Endothelial cell of umbilical vein (primary cell): ENCODE measurements around the gene MRPS21. TPM values are rescaled to one million over a fixed set of nuclear protein-coding genes. Genes with fewer than 3 reads are reported as not detected.
A peak's percentile ranks its signal among the peaks of the same experiment; 100 is the strongest.
"Not testable (repeated sequence)": the region's sequence is repeated elsewhere in the genome, so short reads cannot be mapped to it uniquely, and the experiment has no call there.

ENCODE experiments used
- BruUV-seq: library from RNA; stranded (reverse); fragments of 400-500 nt; replicated peaks from 2 replicates; lab custom pipeline; 2021; lab: Mats Ljungman, UMichigan
- CTCF ChIA-PET: fragments of 300-600, 350-600 bp; sonication (Branson Sonifier 250); formaldehyde crosslinking; loops from one replicate; lab custom pipeline; 2021; ENCODE audit warnings: antibody characterized with exemption, inconsistent platforms; lab: Charles Lee
- POLR2A ChIA-PET: fragments of 300-600, 350-600 bp; sonication (Branson Sonifier 250); formaldehyde crosslinking; loops from one replicate; lab custom pipeline; 2021; ENCODE audit warnings: antibody characterized with exemption, inconsistent platforms; lab: Charles Lee
- DNase-seq: peaks from one replicate; pipeline ENCODE4 v3.0.0-alpha.2; 2011; ENCODE audit warnings: low read depth, low spot score
- FAIRE-seq: peaks from 2 replicates; lab custom pipeline; 2011; peaks lifted over from hg19 to GRCh38; lab: Jason Lieb, UNC
- H2AFZ ChIP-seq: 2 replicates; pipeline ENCODE4 v1.6.0; 2012; ENCODE audit warnings: low read depth, low read length, control low read depth, inconsistent platforms
- H3K27ac ChIP-seq: 2 replicates; pipeline ENCODE4 v1.5.1; 2011; ENCODE audit warnings: low read depth, mild to moderate bottlenecking, control low read depth, low read length, moderate library complexity; ENCODE audit not compliant: insufficient read depth
- H3K27me3 ChIP-seq, 2 experiments: 2 replicates each; pipeline versions ENCODE4 v1.6.0 to v1.6.1; 2011; ENCODE audit warnings: low read length in 2 of 2, mixed read lengths in 1 of 2; ENCODE audit not compliant: control insufficient read depth in 2 of 2, insufficient read depth in 2 of 2
- H3K36me3 ChIP-seq, 2 experiments: 2 replicates in 1 of 2; 3 replicates in 1 of 2; pipeline ENCODE4 v1.5.1; 2011; ENCODE audit warnings: low read length in 2 of 2, mild to moderate bottlenecking in 1 of 2, moderate library complexity in 1 of 2; ENCODE audit not compliant: control insufficient read depth in 2 of 2, insufficient read depth in 2 of 2; ENCODE audit errors: extremely low read depth in 1 of 2
- H3K4me1 ChIP-seq: 3 replicates; pipeline ENCODE4 v1.5.1; 2011; ENCODE audit warnings: mild to moderate bottlenecking, low read length; ENCODE audit not compliant: control insufficient read depth, insufficient read depth; ENCODE audit errors: extremely low read depth
- H3K4me2 ChIP-seq: 2 replicates; pipeline ENCODE4 v1.6.1; 2011; ENCODE audit warnings: low read length, control low read depth, mixed read lengths; ENCODE audit not compliant: insufficient read depth
- H3K4me3 ChIP-seq, 3 experiments: fragments of 200-600 bp in 1 of 3; sonication (generic), shearing (Covaris generic) in 1 of 3; replicated peaks in 1 of 3; 2 replicates each; pipeline ENCODE4 v1.5.1; 2011 to 2016; ENCODE audit warnings: control low read depth in 3 of 3, low read length in 3 of 3, mild to moderate bottlenecking in 2 of 3, inconsistent platforms in 1 of 3, low read depth in 1 of 3, moderate library complexity in 1 of 3; ENCODE audit not compliant: insufficient read depth in 1 of 3
- H3K79me2 ChIP-seq: 2 replicates; pipeline ENCODE4 v1.6.0; 2012; ENCODE audit warnings: low read length, inconsistent platforms; ENCODE audit not compliant: control insufficient read depth, insufficient read depth
- H3K9ac ChIP-seq: replicated peaks from 2 replicates; pipeline ENCODE3; 2011; ENCODE audit warnings: low read length, control low read depth; ENCODE audit not compliant: insufficient read depth; ENCODE audit errors: extremely low read depth
- H3K9me1 ChIP-seq: replicated peaks from 3 replicates; pipeline ENCODE4 v1.6.0; 2011; ENCODE audit warnings: mild to moderate bottlenecking, low read length; ENCODE audit not compliant: control insufficient read depth, insufficient read depth; ENCODE audit errors: extremely low read depth
- H3K9me3 ChIP-seq: replicated peaks from 2 replicates; pipeline ENCODE4 v1.5.1; 2012; ENCODE audit warnings: low read length, inconsistent platforms; ENCODE audit not compliant: control insufficient read depth, insufficient read depth
- H4K20me1 ChIP-seq: replicated peaks from 2 replicates; pipeline ENCODE3; 2011; ENCODE audit warnings: mild to moderate bottlenecking, low read length; ENCODE audit not compliant: control insufficient read depth, insufficient read depth; ENCODE audit errors: extremely low read depth
- EZH2 ChIP-seq: IDR thresholded peaks from 2 replicates; pipeline ENCODE4 v1.6.1; 2012; ENCODE audit warnings: borderline replicate concordance, low read depth, mild to moderate bottlenecking, moderate library complexity, low read length, inconsistent platforms; ENCODE audit not compliant: severe bottlenecking
- MAX ChIP-seq: IDR thresholded peaks from 2 replicates; pipeline ENCODE4 v1.6.1; 2011; ENCODE audit not compliant: insufficient read depth, insufficient read length
- POLR2A ChIP-seq: IDR thresholded peaks from 2 replicates; pipeline ENCODE4 v1.6.1; 2012; ENCODE audit warnings: low read depth, mild to moderate bottlenecking, control low read depth, low read length
- POLR2AphosphoS5 ChIP-seq: IDR thresholded peaks from 2 replicates; pipeline ENCODE4 v1.6.1; 2012; ENCODE audit warnings: low read depth, mild to moderate bottlenecking, control low read depth, low read length, moderate library complexity; ENCODE audit not compliant: insufficient read depth
- dilution Hi-C: fragments of 300-500 bp; cut with MboI; formaldehyde crosslinking; loops from one replicate; pipeline ENCODE4 v1.15.0; 2019; ENCODE audit warnings: low sequenced_read_pairs; ENCODE audit not compliant: extremely low pct_ligation_motif_present
- intact Hi-C: fragments of 100-400 bp; cut with micrococcal nuclease; formaldehyde crosslinking; loops from one replicate; pipeline ENCODE4 v1.10.0; 2022
- polyA plus RNA-seq, 4 experiments: library from polyadenylated mRNA; depleted of rRNA in 3 of 4; stranded (reverse) in 3 of 4; unstranded in 1 of 4; fragments of >200 nt; gene quantifications; 2 replicates each; pipeline versions ENCODE4 v1.2.1 to v1.2.3, GENCODE V29; 2011 to 2012; ENCODE audit warnings: missing spikeins in 1 of 4
- total RNA-seq: library from RNA; stranded (reverse); gene quantifications from 2 replicates; pipeline ENCODE4 v1.2.3, GENCODE V29; 2021

Gene MRPS21
- total and polyA plus RNA-seq, 2 donors (not counting 3 experiments of a cell fraction or from before 2014, with no cell fraction given): 63.1 to 76.7 TPM

- no peaks in the 10 kb centered on the region for H3K27me3 ChIP-seq
- BruUV-seq: no TSS peak
- no peaks in the 10 kb centered on the region for H4K20me1 ChIP-seq
- POLR2A ChIA-PET: no interaction called here
- no peaks in the 10 kb centered on the region for H3K79me2 ChIP-seq
- CTCF ChIA-PET: no interaction called here
- peaks cover 0 to 5% of the 10 kb centered on the region in 2 experiments for H3K36me3 ChIP-seq
- H3K9ac ChIP-seq: no peak overlapping the region
- FAIRE-seq (no peak), DNase-seq (no peak)
- dilution Hi-C loops: no loop called here
- H3K4me1 ChIP-seq: no peaks in the 10 kb centered on the region
- TF ChIP-seq EZH2 (no peak), MAX (no peak), POLR2A (peak; percentile 27)
- intact Hi-C loops: no loop called here
- no peaks in the 10 kb centered on the region for H3K9me3 ChIP-seq
- H3K27ac ChIP-seq: no peak overlapping the region
- no peak overlapping the region for H2AFZ ChIP-seq
- no peak overlapping the region for H3K4me2 ChIP-seq
- H3K4me3 ChIP-seq: no peak overlapping the region
- H3K9me1 ChIP-seq: no peaks in the 10 kb centered on the region
Observed at GRCh38 chr1:150309758-150310508, 16.3 kb downstream of the MRPS21 start.

- CTCF ChIA-PET: no interaction called here
- intact Hi-C loops: no loop called here
- Histone ChIP-seq H3K9me3 (no peaks in the 10 kb centered on the region), H3K4me3 (no peak overlapping the region), H3K9ac (no peak overlapping the region), H3K36me3 (peaks cover 0 to 5% of the 10 kb centered on the region in 2 experiments), H3K4me2 (no peak overlapping the region), H3K4me1 (no peaks in the 10 kb centered on the region), H4K20me1 (no peaks in the 10 kb centered on the region), H3K27me3 (no peaks in the 10 kb centered on the region), H3K79me2 (no peaks in the 10 kb centered on the region), H3K9me1 (no peaks in the 10 kb centered on the region), H2AFZ (no peak overlapping the region), H3K27ac (no peak overlapping the region)
- DNase-seq: no peak
- BruUV-seq: no TSS peak
- FAIRE-seq: no peak
- dilution Hi-C loops: no loop called here
- POLR2A ChIA-PET: no interaction called here
- TF ChIP-seq POLR2AphosphoS5: no peak
- TF ChIP-seq POLR2A: no peak
Observed at GRCh38 chr1:150311762-150312161, 18.1 kb downstream of the MRPS21 start.

- H3K4me1 ChIP-seq, POLR2A ChIA-PET, dilution Hi-C loops, H3K27me3 ChIP-seq, H2AFZ ChIP-seq, H4K20me1 ChIP-seq, H3K9me3 ChIP-seq, H3K36me3 ChIP-seq, intact Hi-C loops, H3K79me2 ChIP-seq, H3K4me2 ChIP-seq, H3K9me1 ChIP-seq, H3K4me3 ChIP-seq, FAIRE-seq, H3K9ac ChIP-seq, DNase-seq, BruUV-seq, H3K27ac ChIP-seq: not testable (repeated sequence)
- CTCF ChIA-PET: interaction anchor here (1.9 kb wide), 1 partner anchor 59 kb away, joined by 5 read pairs; no protein-coding TSS in a partner anchor
Observed at GRCh38 chr1:150314691-150315090, 21.0 kb downstream of the MRPS21 start.
